GM12892 (cell line): ENCODE data around the gene ZNF438.

Experiments
- POLR2A ChIP-seq: IDR thresholded peaks from 2 replicates; pipeline ENCODE4 v1.6.1; 2011; ENCODE audit warnings: low read depth, low read length, control low read depth
- POLR2AphosphoS5 ChIP-seq: IDR thresholded peaks from 2 replicates; pipeline ENCODE4 v1.6.1; 2011; ENCODE audit warnings: low read depth, low read length, control low read depth

DNA sequence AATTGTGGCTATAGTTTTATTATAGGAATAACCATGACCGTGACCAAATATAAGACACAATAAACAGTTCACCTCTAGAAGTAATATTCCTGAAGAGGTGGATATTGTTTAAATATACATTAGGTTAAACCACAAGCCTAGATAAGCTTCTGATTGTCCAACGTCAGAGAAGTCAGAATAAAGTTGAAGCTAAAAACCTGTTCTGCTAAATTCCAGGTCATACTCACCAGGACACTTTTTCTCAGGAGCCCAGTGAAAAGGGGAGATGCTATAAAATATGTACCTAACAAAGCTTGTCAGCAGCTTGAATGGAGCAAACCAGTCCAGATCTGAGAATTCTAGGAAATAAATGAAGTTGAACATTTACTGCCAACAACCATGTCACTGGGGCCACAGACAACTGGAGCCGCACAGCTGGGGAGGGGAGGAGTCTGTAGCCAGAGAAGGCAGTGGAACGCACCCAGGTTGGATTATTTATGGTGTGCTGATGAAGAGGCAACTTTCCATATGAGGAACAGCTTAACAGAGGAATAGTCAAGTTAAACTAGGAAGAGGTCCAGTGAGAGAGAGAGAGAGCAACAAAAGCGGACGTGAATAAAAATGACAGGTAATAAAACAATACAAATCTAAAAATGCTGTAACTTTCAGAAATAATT is 191.1 kb downstream of the ZNF438 start:
- TF ChIP-seq POLR2AphosphoS5, result no peak
- no peak for TF ChIP-seq POLR2A
